GM12891 (cell line): ENCODE results near the gene ZMIZ1.

ENCODE experiments used
- DNase-seq: peaks from one replicate; pipeline ENCODE4 v3.0.0; 2011; ENCODE audit warnings: low spot score; ENCODE audit not compliant: insufficient read length
- FAIRE-seq: peaks from 2 replicates; lab custom pipeline; 2011; peaks lifted over from hg19 to GRCh38; lab: Jason Lieb, UNC
- PAX5 ChIP-seq: IDR thresholded peaks from 2 replicates; pipeline ENCODE4 v1.6.1; 2011; ENCODE audit warnings: low read length, moderate library complexity, mild to moderate bottlenecking; ENCODE audit not compliant: insufficient read depth, severe bottlenecking
- POLR2A ChIP-seq: IDR thresholded peaks from 2 replicates; pipeline ENCODE4 v1.6.1; 2011; ENCODE audit warnings: low read depth, low read length, control low read depth
- POLR2AphosphoS5 ChIP-seq: IDR thresholded peaks from 2 replicates; pipeline ENCODE4 v1.6.1; 2011; ENCODE audit warnings: low read depth, low read length, control low read depth
- POU2F2 ChIP-seq: IDR thresholded peaks from 2 replicates; pipeline ENCODE4 v1.6.1; 2011; ENCODE audit warnings: low read depth, mild to moderate bottlenecking, control low read depth, low read length, moderate library complexity
- SPI1 ChIP-seq: IDR thresholded peaks from 2 replicates; pipeline ENCODE4 v1.6.1; 2011; ENCODE audit warnings: low read depth, low read length, control low read depth
- TAF1 ChIP-seq: IDR thresholded peaks from 2 replicates; pipeline ENCODE4 v1.6.1; 2011; ENCODE audit warnings: low read depth, low read length, control low read depth

Gene ZMIZ1

DNA sequence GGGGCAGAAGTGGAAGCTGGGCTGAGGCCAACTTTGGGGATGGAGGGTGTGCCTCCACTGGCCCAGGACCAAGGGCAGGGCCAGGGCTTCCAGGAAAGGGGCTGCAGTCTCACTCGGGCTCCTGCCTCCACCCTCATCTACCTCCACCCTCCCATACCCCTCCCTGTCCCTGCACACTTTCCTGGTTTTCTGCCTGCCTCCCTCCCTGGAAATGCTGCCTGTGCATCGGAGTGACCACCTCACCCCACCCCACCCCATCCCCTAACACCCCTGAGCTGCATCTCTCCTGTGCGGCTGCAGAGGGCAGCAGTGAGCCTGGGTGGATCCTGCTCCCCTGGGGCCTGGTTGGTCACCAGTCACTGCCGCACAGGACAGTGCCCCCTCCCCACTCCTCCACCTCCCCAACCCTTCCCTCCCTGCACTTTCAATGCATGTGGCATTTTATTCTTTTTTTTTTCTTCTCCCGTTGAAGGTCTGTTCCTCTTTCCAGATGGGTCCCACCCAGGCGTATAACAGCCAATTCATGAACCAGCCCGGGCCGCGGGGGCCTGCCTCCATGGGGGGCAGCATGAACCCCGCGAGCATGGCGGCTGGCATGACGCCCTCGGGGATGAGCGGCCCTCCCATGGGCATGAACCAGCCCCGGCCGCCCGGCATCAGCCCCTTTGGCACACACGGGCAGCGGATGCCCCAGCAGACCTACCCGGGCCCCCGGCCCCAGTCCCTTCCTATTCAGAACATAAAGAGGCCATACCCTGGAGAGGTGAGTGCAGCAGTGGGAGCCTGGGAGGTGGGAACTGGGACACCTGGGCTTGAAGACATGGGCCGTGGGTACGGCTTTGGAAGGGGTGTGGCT is 224.4 kb downstream of the ZMIZ1 start:
- FAIRE-seq, result no peak
- DNase-seq, result peak; percentile 66
- no peak for TF ChIP-seq POU2F2
- TF ChIP-seq TAF1, result no peak
- TF ChIP-seq POLR2A, result no peak
- no peak for TF ChIP-seq PAX5
- TF ChIP-seq POLR2AphosphoS5, result no peak
- no peak for TF ChIP-seq SPI1

DNA sequence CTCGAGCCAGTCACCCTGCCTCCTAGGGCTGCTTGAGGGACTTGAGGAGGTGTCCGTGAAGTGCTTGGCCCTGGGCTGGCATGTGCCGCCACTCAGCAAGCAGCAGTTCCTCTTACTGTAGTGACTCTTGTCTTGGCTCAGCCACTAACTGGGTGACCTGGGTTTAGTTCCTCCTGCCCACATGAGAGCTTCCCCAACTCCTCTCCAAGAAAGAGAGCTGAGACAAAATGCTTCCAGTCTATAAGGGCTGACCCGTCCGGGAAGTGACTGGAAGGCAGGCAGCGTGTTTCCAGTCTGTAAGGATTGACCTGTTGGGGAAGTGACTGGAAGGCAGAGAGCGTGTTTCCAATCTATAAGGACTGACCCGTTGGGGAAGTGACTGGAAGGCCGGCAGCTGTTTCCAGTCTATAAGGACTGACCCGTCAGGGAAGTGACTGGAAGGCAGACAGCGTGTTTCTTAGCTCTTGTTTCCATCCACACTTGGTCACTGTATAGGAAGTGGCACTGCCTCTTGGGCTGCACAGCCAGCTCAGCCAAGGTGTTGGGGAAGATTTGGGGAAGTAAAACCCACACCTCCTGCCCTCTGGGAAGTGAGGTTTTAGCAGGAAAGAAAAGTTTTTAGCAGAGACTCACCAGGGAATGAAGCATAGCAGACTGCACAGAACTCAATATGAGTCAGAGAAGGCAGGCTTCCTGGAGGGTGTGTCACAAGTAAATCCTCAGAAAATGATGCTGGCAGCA is 225.2 kb downstream of the ZMIZ1 start:
- FAIRE-seq, result no peak
- DNase-seq, result no peak
- TF ChIP-seq POLR2AphosphoS5 (no peak), POU2F2 (no peak), SPI1 (no peak), PAX5 (no peak), TAF1 (no peak), POLR2A (no peak)

DNA sequence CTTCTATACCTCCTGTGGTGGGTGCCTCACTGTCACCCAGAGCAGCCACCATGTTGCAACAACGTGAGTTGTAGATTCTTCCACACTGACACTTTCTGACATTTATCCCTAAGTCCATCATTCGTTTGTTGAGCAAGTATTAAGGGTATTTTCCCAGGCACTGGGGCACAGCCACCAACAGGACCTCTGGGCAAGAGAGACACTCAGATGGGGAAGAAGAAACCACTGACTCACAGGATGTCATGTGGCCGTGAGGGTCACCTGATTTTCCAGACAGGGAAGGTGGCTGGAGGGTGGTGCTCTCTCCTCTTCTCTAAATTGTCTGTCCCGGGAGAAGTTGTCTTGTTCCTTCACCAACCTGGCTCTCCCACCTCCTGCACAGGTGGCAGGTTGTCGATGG is 226.8 kb downstream of the ZMIZ1 start:
- FAIRE-seq, result no peak
- no peak for TF ChIP-seq TAF1
- TF ChIP-seq SPI1, result no peak
- no peak for TF ChIP-seq POLR2AphosphoS5
- no peak for TF ChIP-seq POLR2A
- TF ChIP-seq POU2F2, result no peak
- no peak for TF ChIP-seq PAX5
- DNase-seq, result no peak

DNA sequence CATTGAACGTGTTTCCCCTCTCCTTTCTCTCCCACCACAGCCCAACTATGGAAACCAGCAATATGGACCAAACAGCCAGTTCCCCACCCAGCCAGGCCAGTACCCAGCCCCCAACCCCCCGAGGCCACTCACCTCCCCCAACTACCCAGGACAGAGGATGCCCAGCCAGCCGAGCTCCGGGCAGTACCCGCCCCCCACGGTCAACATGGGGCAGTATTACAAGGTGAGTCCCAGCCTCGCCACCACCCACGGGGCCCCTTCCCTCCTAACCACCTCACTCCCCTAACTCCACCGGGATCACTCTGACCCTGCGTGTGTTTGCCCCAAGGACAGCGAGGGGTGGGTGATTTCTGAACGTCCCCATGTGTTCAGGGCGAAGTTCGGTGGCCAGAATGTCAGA is 227.7 kb downstream of the ZMIZ1 start:
- FAIRE-seq (no peak), DNase-seq (no peak)
- TF ChIP-seq PAX5, result no peak
- no peak for TF ChIP-seq TAF1
- no peak for TF ChIP-seq SPI1
- TF ChIP-seq POU2F2, result no peak
- no peak for TF ChIP-seq POLR2AphosphoS5
- no peak for TF ChIP-seq POLR2A

DNA sequence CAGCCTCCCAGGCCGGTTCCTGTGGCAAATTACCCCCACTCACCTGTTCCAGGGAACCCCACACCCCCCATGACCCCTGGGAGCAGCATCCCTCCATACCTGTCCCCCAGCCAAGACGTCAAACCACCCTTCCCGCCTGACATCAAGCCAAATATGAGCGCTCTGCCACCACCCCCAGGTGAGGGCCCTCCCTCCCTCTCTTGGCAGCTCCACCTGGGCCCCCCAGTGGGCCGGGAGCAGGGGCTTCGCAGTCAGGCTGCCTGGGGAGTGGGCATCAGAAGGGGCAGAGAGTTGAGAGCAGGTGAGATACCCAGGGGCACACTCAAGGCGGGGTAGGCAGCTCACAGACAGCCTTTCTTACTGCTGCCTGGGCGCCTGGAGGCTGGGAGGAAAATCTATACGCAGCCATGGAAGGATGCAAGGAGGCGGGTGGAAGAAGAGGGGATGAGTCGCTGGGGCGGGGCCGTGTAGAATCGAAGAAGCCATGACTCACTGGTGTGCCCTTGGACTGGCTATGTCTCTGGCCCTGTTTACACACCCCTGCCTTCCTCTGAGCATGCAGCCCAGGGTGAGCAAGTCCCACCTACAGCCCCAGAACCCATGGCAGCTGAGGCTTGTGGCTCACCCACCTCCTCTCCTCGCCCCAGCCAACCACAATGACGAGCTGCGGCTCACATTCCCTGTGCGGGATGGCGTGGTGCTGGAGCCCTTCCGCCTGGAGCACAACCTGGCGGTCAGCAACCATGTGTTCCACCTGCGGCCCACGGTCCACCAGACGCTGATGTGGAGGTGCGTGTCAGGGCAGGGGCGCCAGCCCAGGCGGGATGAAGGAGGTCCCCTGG is 229.9 kb downstream of the ZMIZ1 start:
- FAIRE-seq, result no peak

DNA sequence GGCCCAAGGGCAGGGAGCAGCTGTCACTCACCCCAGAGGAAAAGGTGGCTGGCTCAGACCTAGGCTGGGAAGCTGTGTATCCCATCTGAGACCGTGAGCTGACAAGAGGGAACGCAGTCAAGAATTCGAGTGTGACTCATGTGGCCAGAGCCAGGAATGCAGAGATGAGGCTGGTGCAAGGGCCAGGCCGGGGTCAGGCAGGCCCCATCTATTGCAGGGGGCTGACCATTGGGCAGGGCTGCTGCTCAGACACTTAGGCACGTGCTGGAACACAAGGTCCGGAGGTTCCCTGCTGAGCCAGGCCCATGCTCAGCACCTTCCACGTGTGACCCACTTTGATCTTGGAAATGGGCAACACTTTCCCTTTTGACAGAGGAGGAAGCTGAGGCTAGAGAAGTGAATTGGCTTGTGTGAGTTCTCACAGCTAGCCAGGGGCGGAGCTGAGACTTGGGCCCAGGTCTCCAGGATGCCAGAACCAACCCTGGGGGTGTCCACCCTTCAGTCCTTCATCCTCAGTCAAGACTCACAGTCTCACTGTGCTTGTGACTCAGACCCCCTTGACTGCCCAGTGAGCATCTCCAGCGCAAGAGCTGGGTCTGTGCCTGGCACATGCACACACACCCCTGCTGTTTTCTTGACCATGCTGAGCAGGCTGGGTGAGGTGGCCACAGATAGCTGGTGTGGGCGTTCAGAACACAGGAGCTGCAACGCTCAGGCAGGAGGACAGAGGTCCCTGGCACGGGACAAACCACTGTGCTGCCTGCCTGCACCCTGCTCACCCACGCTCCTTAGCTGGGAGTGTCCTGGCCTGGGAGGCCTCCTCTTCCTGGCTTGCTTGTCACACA is 230.9 kb downstream of the ZMIZ1 start:
- FAIRE-seq (no peak), DNase-seq (no peak)
- TF ChIP-seq TAF1 (no peak), SPI1 (no peak), POU2F2 (no peak), PAX5 (no peak), POLR2A (no peak), POLR2AphosphoS5 (no peak)

More for the DNA sequence above, 229.9 kb downstream of the ZMIZ1 start:
- TF ChIP-seq TAF1 (no peak), POLR2A (no peak), SPI1 (no peak), POU2F2 (no peak), POLR2AphosphoS5 (no peak), PAX5 (no peak)
- no peak for DNase-seq

DNA sequence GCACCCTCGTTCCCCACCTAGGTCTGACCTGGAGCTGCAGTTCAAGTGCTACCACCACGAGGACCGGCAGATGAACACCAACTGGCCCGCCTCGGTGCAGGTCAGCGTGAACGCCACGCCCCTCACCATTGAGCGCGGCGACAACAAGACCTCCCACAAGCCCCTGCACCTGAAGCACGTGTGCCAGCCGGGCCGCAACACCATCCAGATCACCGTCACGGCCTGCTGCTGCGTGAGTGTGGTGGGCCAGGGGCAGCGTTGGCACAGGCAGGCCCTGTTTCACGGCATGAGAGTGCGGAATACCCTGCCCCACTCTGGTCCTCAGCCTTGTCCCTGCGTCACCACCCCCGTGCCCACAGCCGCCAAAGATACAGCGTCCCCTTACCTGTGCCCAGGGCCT is 231.9 kb downstream of the ZMIZ1 start:
- DNase-seq (no peak), FAIRE-seq (no peak)
- TF ChIP-seq TAF1, result no peak
- no peak for TF ChIP-seq PAX5
- no peak for TF ChIP-seq POLR2A

DNA sequence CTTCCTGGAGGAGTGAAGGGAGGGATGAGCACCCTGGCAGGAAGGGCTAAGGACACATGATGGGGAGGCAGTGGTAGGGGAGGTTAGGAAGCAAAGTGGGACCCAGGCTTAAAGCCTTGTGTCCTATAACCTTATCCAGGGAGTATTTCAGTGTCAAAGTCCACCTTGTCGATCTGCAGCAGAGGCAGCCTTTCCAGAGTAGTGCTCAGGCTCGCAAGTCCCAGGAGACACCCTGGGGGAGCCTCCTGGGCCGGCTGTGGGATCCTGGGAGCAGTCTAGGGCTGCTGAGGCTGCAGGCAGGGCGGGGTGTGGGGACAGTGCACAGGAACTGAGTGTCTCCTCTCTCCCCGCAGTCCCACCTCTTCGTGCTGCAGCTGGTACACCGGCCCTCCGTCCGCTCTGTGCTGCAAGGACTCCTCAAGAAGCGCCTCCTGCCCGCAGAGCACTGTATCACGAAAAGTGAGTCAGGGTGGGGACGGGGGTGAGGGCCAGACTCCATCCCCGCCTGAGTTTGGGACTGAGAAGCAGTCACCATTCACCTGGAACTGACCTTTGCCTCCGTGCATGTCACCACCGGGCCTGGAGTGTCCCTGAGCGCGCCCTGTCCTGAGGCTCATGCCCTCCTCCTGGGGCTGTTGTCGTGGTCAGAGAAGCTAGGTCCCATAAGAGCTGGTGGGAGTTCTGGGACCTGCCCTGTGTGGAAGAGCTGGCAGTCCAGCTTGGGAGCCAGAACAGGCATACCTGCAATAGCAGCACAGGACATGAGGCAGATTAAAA is 233.2 kb downstream of the ZMIZ1 start:
- no peak for TF ChIP-seq POU2F2
- no peak for TF ChIP-seq POLR2A
- TF ChIP-seq TAF1, result no peak
- no peak for TF ChIP-seq SPI1
- no peak for TF ChIP-seq POLR2AphosphoS5
- TF ChIP-seq PAX5, result no peak
- no peak for FAIRE-seq
- no peak for DNase-seq
